Epithelial cell of proximal tubule (primary cell): Measurements from ENCODE around the gene AMY1A. TPM values are rescaled to one million over a fixed set of nuclear protein-coding genes. Genes with fewer than 3 reads are reported as not detected.

Experiments used
- total RNA-seq: library from RNA; depleted of rRNA; stranded (reverse); fragments of >200 nt; gene quantifications from 2 replicates; pipeline ENCODE4 v1.2.3, GENCODE V29; 2015

The AMY1A gene
- total RNA-seq, 1 donor from 2014 or later = not detected

Other genes with a start within 250 kb of the AMY1A start
- 5.1 and 6.4 TPM in 2 replicates for gene RNPC3, start 130.1 kb upstream of the AMY1A start, total RNA-seq
- 0.65 and 2.9 TPM in 2 replicates for gene AMY2B, start 84.2 kb upstream of the AMY1A start, total RNA-seq
- not detected in 2 replicates for gene AMY2A, start 38.3 kb upstream of the AMY1A start, total RNA-seq
- gene AMY1B, start 40.5 kb downstream of the AMY1A start, total RNA-seq = not detected in 2 replicates
- gene AMY1C, start 94.1 kb downstream of the AMY1A start, total RNA-seq = not detected in 2 replicates